B cell (primary cell): ENCODE results near the gene ZNF135. TPM values are rescaled to one million over a fixed set of nuclear protein-coding genes. Genes with fewer than 3 reads are reported as not detected.

Source experiments
- ATAC-seq: fragments of 200-7000 bp; cut with Tn5 transposase; one replicate; pipeline ENCODE4 v1.10.0; 2021; ENCODE audit warnings: low read depth, mild to moderate bottlenecking, moderate number of reproducible peaks, moderate library complexity
- CTCF ChIA-PET: fragments of 350-600 bp; sonication (Branson Sonifier 250); formaldehyde crosslinking; loops from one replicate; lab custom pipeline; 2021; ENCODE audit warnings: antibody characterized with exemption, inconsistent platforms; lab: Charles Lee
- POLR2A ChIA-PET: fragments of 350-600 bp; sonication (Branson Sonifier 250); formaldehyde crosslinking; loops from one replicate; lab custom pipeline; 2021; ENCODE audit warnings: antibody characterized with exemption; lab: Charles Lee
- DNase-seq: peaks from one replicate; pipeline ENCODE4 v3.0.0; 2013
- H2AFZ ChIP-seq: 2 replicates; pipeline ENCODE4 v1.6.1; 2012; ENCODE audit warnings: mild to moderate bottlenecking, low read depth, low read length; ENCODE audit not compliant: insufficient read depth, poor library complexity, severe bottlenecking
- H3K27ac ChIP-seq, 2 donors: 1 replicate in 1 of 2; 2 replicates in 1 of 2; pipeline ENCODE4 v1.5.1; 2012 to 2013; ENCODE audit warnings: low read length in 2 of 2, mild to moderate bottlenecking in 2 of 2, moderate library complexity in 1 of 2
- H3K27me3 ChIP-seq, 4 experiments: fragments of 200-600 bp in 1 of 4; sonication (generic) in 1 of 4; replicated peaks in 1 of 4; 1 replicate in 2 of 4; 2 replicates in 2 of 4; pipeline versions ENCODE4 v1.6.1 to v1.7.0; 2013 to 2016; ENCODE audit warnings: low read length in 3 of 4, mild to moderate bottlenecking in 2 of 4, mixed read lengths in 1 of 4, moderate library complexity in 1 of 4; ENCODE audit not compliant: insufficient read depth in 4 of 4, control insufficient read depth in 3 of 4; ENCODE audit errors: control extremely low read depth in 1 of 4
- H3K36me3 ChIP-seq, 2 experiments: replicated peaks in 1 of 2; 1 replicate in 1 of 2; 2 replicates in 1 of 2; pipeline versions ENCODE4 v1.6.1 to v1.7.1; 2013; ENCODE audit warnings: low read length in 1 of 2; ENCODE audit not compliant: insufficient read depth in 2 of 2, control insufficient read depth in 1 of 2; ENCODE audit errors: control extremely low read depth in 1 of 2, extremely low read depth in 1 of 2
- H3K4me1 ChIP-seq, 2 donors: fragments of 200-600 bp in 1 of 2; sonication (generic) in 1 of 2; 1 replicate in 1 of 2; 2 replicates in 1 of 2; pipeline versions ENCODE4 v1.5.1 to v1.6.1; 2013 to 2017; ENCODE audit warnings: low read length in 2 of 2; ENCODE audit not compliant: control insufficient read depth in 2 of 2, insufficient read depth in 2 of 2
- H3K4me2 ChIP-seq: replicated peaks from 2 replicates; pipeline ENCODE3; 2012; ENCODE audit warnings: mild to moderate bottlenecking, low read depth, low read length; ENCODE audit not compliant: poor library complexity, severe bottlenecking
- H3K4me3 ChIP-seq, 5 experiments: fragments of 200-600 bp in 1 of 5; sonication (generic) in 1 of 5; 1 replicate in 3 of 5; 2 replicates in 2 of 5; pipeline versions ENCODE4 v1.5.1 to v1.7.0; 2011 to 2016; ENCODE audit warnings: low read length in 4 of 5, mild to moderate bottlenecking in 4 of 5, low read depth in 2 of 5, control low read depth in 1 of 5, moderate library complexity in 1 of 5; ENCODE audit not compliant: insufficient read depth in 1 of 5; ENCODE audit errors: control extremely low read depth in 1 of 5, extremely low read depth in 1 of 5
- H3K79me2 ChIP-seq: fragments of 200-600 bp; sonication (generic); one replicate; pipeline ENCODE4 v1.6.0; 2016; ENCODE audit warnings: low read length; ENCODE audit not compliant: control insufficient read depth, insufficient read depth
- H3K9ac ChIP-seq: fragments of 200-600 bp; sonication (generic); 2 replicates; pipeline ENCODE4 v1.6.1; 2017; ENCODE audit warnings: mild to moderate bottlenecking, low read length, moderate library complexity
- H3K9me3 ChIP-seq, 3 donors: one replicate each; pipeline versions ENCODE4 v1.6.1 to v1.7.1; 2013; ENCODE audit warnings: low read length in 2 of 3; ENCODE audit not compliant: control insufficient read depth in 2 of 3, insufficient read depth in 1 of 3; ENCODE audit errors: control extremely low read depth in 1 of 3
- H4K20me1 ChIP-seq: 2 replicates; pipeline ENCODE4 v1.6.0; 2012; ENCODE audit warnings: mild to moderate bottlenecking, low read length; ENCODE audit not compliant: insufficient read depth, control insufficient read depth, poor library complexity, severe bottlenecking
- H3K27ac Mint-ChIP-seq: one replicate; pipeline ENCODE4 v1.8.0; 2021; ENCODE audit warnings: mixed read lengths
- H3K27me3 Mint-ChIP-seq: one replicate; pipeline ENCODE4 v1.8.0; 2021; ENCODE audit warnings: mixed read lengths
- H3K4me1 Mint-ChIP-seq: one replicate; pipeline ENCODE4 v1.8.0; 2021; ENCODE audit warnings: mixed read lengths
- H3K4me3 Mint-ChIP-seq: one replicate; pipeline ENCODE4 v1.8.0; 2021; ENCODE audit warnings: mixed read lengths
- H3K9me3 Mint-ChIP-seq: one replicate; pipeline ENCODE4 v1.8.0; 2022; ENCODE audit warnings: mixed read lengths; ENCODE audit not compliant: insufficient read depth
- EZH2 ChIP-seq: IDR thresholded peaks from 2 replicates; pipeline ENCODE4 v1.6.1; 2012; ENCODE audit warnings: borderline replicate concordance, low read depth, mild to moderate bottlenecking, moderate library complexity, low read length; ENCODE audit not compliant: insufficient read depth, poor library complexity, severe bottlenecking
- WGBS: methylation state at CpG from one replicate; pipeline ENCODE4 v1.1.5; 2013; ENCODE audit warnings: missing lambda C conversion rate; ENCODE audit not compliant: insufficient coverage; 5-methylcytosine and 5-hydroxymethylcytosine counted together
- intact Hi-C: fragments of 100-400 bp; cut with micrococcal nuclease; formaldehyde crosslinking; loops from one replicate; pipeline ENCODE4 v1.10.0; 2022
- polyA plus RNA-seq: library from polyadenylated mRNA; depleted of rRNA; stranded (reverse); fragments of >200 nt; gene quantifications from 2 replicates; pipeline ENCODE4 v1.2.3, GENCODE V29; 2012
- total RNA-seq, 2 donors: library from RNA; stranded (reverse); fragments of 120-200 nt in 1 of 2; gene quantifications; 1 replicate in 1 of 2; 2 replicates in 1 of 2; pipeline versions ENCODE4 v1.2.3 to v1.2.4, GENCODE V29; 2013 to 2022
- TF ChIP-seq, protein P1 (sequence below): fragments of 200-600 bp; IDR thresholded peaks from one replicate; pipeline ENCODE4 v1.8.0; 2022; ENCODE audit warnings: antibody characterized with exemption, mild to moderate bottlenecking

The ZNF135 gene
- total and polyA plus RNA-seq, 2 donors (not counting 1 experiment from before 2014, with no cell fraction given), result 8.9 to 10.0 TPM

DNA sequence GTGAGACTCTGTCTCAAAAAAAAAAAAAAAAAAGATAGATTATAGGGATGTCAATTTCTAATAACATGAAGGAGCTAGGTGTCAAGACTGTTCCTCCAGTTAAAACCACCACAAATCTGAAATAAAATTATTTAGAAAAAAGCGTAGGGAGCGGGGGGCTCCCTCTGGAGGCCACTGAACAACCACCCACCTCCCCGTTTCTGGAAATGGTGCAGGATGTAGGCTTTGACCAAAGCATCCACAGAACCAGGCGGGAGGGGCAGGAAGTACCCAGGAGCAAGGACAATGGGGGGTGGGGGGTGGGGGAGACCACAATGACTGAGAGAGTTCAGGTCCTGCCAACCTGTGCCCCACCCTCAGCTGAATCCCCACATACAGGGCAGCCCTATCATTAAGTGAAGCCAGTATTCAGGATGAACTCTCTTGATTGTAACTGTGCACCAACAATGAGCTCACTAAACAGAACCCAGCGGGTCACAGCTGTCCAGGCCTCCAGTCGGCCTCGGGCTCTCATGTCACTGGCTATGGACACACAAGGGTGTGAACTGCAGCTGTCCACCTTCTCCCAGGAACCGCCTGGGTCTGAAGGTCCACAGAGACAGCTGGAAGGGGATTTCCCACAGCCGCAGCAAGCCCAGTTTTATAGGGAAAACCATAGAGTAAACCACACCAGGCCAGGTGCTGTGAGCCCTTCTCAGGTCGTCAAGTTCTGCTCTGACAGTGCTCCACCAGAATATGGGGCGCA, 32.3 kb downstream of the ZNF135 start:
- ChIA-PET POLR2A (no interaction called here), CTCF (no interaction called here)
- peaks cover 0 to 85% (median 4%) of the 10 kb centered on the region in 3 donors for H3K9me3 ChIP-seq
- H3K4me1 ChIP-seq, result no peaks in the 10 kb centered on the region
- H3K4me3 ChIP-seq, result no peak overlapping the region
- H3K27ac ChIP-seq, result no peak overlapping the region
- H4K20me1 ChIP-seq, result no peaks in the 10 kb centered on the region
- ATAC-seq (no peak), DNase-seq (no peak)
- H3K9ac ChIP-seq, result no peak overlapping the region
- H3K4me1 Mint-ChIP-seq, result peaks cover 2% of the 10 kb centered on the region
- H3K79me2 ChIP-seq, result peaks cover 19% of the 10 kb centered on the region
- no peak overlapping the region for H3K4me3 Mint-ChIP-seq
- H3K4me2 ChIP-seq, result no peak overlapping the region
- no peaks in the 10 kb centered on the region for H3K36me3 ChIP-seq
- H3K27ac Mint-ChIP-seq, result no peak overlapping the region
- H3K27me3 Mint-ChIP-seq, result no peaks in the 10 kb centered on the region
- no peak overlapping the region for H2AFZ ChIP-seq
- WGBS, result 97% methylated on average over 5 of the region's 11 CpGs
- no peaks in the 10 kb centered on the region for H3K9me3 Mint-ChIP-seq
- TF ChIP-seq, protein P1, sequence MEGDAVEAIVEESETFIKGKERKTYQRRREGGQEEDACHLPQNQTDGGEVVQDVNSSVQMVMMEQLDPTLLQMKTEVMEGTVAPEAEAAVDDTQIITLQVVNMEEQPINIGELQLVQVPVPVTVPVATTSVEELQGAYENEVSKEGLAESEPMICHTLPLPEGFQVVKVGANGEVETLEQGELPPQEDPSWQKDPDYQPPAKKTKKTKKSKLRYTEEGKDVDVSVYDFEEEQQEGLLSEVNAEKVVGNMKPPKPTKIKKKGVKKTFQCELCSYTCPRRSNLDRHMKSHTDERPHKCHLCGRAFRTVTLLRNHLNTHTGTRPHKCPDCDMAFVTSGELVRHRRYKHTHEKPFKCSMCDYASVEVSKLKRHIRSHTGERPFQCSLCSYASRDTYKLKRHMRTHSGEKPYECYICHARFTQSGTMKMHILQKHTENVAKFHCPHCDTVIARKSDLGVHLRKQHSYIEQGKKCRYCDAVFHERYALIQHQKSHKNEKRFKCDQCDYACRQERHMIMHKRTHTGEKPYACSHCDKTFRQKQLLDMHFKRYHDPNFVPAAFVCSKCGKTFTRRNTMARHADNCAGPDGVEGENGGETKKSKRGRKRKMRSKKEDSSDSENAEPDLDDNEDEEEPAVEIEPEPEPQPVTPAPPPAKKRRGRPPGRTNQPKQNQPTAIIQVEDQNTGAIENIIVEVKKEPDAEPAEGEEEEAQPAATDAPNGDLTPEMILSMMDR, result no peak
- TF ChIP-seq EZH2, result no peak
- intact Hi-C loops, result no loop called here
- no peaks in the 10 kb centered on the region for H3K27me3 ChIP-seq

DNA sequence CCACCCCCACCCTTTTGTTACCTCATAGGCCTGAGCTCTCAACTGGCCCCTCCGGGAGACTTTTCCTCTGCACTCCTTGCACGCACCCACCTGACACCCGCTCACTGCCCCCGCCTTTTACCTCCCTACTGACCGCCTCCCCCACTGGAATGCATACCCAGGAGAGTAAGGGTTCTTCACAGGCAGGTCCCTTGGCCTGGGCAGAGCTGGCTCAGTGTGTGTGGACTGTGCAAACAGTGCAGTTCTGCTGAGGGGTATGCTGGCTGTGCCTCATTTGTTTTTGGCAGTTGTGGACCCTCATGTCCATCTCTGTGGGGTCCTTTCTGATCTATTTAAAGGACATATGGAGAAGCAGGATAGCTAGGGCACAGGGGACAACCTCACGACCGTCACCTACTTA, 34.0 kb downstream of the ZNF135 start:
- Histone ChIP-seq H3K4me2 (no peak overlapping the region), H3K4me1 (peaks cover 7 to 8% of the 10 kb centered on the region in 2 donors), H3K79me2 (peaks cover 35% of the 10 kb centered on the region), H3K27me3 (no peaks in the 10 kb centered on the region), H3K9ac (no peak overlapping the region), H2AFZ (no peak overlapping the region), H3K36me3 (no peaks in the 10 kb centered on the region), H4K20me1 (no peaks in the 10 kb centered on the region), H3K4me3 (no peak overlapping the region), H3K9me3 (peaks cover 0 to 80% (median 1%) of the 10 kb centered on the region in 3 donors), H3K27ac (no peak overlapping the region)
- Mint-ChIP-seq H3K27me3 (no peaks in the 10 kb centered on the region), H3K27ac (no peak overlapping the region), H3K4me3 (no peak overlapping the region), H3K9me3 (peaks cover 3% of the 10 kb centered on the region), H3K4me1 (peaks cover 11% of the 10 kb centered on the region)
- TF ChIP-seq EZH2, result no peak
- TF ChIP-seq, protein P1, result no peak
- no peak for ATAC-seq
- DNase-seq, result no peak
- 92% methylated on average over 6 of the region's 7 CpGs for WGBS
- POLR2A ChIA-PET, result interaction anchor here (0.7 kb wide), 1 partner anchor 981 kb away, joined by 3 read pairs; no protein-coding TSS in a partner anchor
- intact Hi-C loops, result no loop called here
- CTCF ChIA-PET, result no interaction called here
